GM18498 (cell line): ENCODE results near the gene KCNK3.

ENCODE experiments used
- ATAC-seq: cut with Tn5 transposase; IDR thresholded peaks from one replicate; pipeline ENCODE4 v1.9.1; 2021; ENCODE audit warnings: mild to moderate bottlenecking, moderate library complexity; ENCODE audit not compliant: unreplicated experiment

KCNK3 gene

DNA sequence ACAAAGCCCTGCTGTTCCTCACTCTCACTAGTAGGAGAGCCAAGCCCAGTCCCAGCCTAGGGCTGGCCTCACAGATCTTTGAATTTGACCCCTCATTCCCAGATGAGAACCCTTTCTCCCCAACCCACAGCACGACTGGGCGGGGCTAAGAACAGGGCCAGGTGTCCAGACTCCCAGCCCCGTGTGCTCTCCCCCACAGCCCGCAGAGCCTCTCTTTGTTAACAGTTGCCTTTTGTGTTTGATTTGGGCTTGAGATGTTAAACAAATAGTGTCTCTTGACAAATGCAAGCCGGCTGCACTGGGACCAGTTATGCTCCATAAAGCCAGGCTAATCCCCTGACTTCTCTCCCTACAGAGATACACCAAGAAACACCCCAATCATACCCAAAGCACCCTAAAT is 4.7 kb upstream of the KCNK3 start:
- ATAC-seq: no peak

DNA sequence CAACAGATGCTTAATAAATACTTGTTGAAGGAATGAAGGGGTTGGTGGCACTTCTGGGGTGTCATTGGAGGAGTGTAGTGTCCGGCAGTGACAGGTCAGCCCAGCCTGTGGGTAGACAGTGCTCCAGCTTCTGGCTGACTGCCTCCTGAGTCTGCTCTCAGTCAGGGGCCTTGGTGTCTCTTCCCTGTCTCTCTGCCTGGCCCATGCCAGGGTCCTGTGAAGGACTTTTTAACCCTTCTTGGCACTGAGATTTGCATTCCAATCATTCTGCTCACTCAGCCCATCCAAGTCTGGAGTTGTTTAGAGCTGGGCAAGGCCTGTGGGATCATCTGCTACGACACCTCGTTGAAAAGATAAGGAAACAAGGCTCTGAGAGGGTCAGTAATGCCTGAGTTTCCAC is 1.4 kb upstream of the KCNK3 start:
- no peak for ATAC-seq

DNA sequence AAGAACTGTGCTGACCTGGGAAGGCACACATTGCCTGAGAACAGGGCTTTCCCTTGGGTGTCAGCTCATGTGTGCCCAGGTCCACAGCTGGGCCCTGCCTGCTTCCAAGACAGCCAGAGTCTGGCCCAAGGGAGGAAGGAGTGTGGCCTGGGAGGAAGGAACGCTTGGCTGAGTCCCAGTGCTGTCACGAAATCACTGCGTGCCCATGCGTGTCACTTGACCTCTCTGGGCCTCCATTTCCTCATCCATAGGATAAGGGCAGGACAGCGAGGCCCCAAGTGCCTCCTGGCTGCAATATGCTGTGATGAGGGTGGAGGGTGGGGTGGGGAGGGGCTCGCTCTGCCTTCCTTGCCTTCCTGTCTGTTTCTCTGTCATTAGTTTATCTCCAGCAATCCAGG is 642 bp upstream of the KCNK3 start:
- no peak for ATAC-seq

DNA sequence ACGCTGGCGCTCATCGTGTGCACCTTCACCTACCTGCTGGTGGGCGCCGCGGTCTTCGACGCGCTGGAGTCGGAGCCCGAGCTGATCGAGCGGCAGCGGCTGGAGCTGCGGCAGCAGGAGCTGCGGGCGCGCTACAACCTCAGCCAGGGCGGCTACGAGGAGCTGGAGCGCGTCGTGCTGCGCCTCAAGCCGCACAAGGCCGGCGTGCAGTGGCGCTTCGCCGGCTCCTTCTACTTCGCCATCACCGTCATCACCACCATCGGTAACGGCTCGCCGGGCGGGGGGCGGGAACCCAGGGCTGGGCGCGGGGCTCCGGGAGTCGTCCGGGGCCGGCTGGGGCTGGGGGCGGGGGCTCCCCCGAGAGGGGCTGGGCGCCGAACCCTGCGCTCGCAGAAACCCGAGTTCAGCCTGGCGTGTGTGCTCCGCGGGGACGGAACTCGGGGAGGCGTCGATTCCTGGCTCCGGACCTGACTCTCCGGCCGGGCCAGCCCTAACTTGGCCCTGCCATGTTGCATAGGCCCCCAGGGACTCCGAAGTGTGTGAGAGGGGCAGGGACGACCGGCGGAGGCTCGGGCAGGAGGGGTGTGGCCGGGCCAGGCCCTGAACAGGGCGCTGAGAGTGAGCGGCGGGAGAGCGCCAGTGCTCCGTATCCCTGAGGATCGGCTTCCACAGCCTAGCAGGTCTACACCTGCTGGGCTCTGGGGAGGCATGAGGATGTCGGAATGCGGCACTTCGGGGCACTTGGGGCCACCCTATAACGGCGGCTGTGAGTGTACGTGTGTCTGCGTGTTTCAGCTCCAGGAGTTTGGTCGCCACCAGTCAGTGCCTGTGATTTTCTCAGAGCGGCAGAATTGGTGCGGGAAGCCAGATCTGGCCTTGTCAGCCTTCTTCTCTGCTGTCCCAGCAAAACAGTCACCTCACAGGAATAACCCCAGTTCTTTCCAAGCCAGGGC is 651 bp downstream of the KCNK3 start:
- no peak for ATAC-seq

DNA sequence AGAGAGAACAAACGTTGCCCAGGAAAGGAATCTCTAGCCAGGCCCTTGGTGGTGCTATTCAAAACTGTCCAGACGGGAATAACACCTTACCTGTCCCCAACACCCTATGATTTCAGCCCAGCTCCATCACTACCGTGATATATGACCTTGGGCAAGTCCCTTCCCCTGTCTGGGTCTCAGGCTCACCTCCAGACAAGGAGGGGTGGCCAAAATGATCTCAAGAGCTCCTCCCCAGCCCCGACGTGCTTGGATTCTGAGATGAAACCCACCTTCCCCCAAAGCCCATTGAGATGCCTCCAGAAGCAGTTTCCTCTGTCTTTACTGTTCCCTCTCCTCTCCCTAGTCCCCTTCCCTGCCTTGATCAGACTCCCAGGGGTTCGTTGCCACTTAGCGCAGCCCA is 1.5 kb downstream of the KCNK3 start:
- ATAC-seq: no peak

DNA sequence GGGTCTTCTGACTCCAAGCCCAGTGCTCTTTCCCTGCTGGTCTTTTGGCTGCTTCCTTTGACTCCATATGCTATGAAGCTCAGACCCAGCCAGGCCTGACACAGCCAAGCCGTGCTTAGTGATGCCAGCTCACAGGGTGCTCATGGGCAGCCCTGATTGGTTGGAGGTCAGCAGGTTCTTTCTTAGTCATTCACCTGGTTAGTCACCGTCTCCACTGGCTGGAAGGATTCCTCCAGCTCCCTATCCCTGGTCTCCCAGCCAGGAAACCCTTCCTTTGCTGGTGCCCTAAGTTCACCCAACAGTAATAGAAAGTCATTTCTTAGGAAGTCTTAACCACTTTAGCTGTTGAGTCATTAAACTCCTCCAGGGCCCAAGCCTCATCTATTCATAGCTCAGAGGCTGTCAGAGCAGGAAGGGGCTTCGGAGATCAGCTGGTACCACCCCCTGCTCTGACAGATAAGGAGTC is 3.9 kb downstream of the KCNK3 start:
- ATAC-seq: no peak

DNA sequence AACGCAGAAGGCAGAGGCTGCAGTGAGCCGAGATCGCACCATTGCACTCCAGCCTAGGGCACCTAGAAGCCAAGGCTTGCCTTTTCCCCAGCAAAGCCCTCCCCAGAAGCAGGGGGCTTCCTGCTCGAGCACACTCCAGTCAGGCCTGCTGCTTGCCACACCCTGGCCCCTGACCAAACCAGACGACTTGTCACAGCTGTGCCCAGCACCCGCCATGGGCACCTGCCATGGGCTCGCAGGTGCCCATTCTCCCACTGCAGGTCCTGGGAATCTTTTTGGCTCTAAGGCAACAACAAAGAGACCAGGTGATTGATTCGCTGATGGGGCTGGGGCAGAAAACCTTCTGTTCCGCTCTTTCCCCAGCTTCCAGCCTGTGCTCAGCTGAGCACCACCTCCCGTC is 4.9 kb downstream of the KCNK3 start:
- no peak for ATAC-seq

DNA sequence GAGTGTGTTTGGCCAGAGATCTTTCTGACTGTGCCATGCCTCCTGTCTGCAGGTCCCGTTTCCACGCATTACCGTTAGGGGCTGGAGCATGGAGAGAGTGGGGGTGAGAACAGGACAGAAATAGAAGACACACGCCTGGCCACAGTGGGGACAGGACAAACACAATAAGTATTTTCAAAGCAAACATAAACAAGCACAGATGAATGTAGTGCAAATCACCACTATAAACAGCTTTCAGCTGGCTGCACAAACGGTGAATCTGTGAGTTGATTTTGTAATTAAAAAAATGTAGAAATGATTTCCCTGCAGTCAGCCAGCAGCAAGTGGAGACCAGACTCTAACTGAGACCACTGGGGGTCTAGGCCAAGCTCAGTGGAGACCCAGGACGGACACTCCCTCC is 6.8 kb downstream of the KCNK3 start:
- no peak for ATAC-seq

DNA sequence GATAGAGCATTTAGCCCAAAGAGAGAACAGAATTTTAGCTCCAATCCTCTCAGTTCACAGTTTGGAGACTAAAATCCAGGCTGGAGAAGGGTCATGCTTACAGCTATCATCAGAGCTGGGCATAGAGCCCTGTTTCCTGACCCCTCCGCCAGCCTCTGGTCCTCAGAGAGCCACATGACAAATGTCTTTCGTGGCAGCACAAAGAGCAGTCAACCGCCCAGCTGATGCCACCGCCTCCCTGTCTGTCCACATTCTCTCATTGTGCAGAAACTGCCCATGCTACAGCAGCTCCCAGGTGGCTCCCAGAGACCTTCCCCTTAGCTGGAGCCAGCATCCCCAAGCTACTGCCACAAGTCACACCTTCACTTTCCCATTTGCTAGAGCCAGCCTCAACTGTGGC is 7.6 kb downstream of the KCNK3 start:
- no peak for ATAC-seq

DNA sequence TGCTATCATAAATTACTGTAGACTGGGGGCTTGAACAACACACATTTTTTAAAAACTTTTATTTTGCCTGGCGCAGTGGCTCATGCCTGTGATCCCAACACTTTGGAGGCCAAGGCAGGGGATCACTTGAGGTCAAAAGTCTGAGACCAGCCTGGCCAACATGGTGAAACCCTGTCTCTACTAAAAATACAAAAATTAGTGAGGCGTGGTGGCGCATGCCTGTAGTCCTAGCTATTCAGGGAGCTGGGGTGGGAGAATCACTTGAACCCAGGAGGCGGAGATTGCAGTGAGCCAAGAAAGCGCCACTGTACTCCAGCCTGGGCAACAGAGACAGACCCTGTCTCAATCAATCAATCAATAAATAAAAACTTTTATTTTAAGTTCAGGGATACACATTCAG is 9.1 kb downstream of the KCNK3 start:
- ATAC-seq: no peak

DNA sequence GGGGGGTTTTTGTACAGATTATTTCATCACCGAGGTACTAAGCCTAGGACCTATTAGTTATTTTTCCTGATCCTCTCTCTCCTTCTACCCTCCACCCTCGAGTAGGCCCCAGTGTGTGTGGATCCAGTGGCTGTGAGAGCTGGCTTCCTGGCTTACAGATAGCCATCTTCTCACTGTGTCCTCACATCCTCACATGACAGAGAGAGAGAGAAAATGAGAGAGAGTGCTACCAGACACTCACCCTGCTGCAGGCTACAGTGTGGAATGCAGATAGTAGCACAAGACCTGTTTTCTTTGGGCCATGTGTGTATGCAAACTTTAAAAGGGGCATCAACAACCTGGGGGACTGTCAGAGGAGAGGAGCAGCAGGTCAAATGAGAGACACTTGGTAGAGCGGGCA is 9.5 kb downstream of the KCNK3 start:
- ATAC-seq: no peak

DNA sequence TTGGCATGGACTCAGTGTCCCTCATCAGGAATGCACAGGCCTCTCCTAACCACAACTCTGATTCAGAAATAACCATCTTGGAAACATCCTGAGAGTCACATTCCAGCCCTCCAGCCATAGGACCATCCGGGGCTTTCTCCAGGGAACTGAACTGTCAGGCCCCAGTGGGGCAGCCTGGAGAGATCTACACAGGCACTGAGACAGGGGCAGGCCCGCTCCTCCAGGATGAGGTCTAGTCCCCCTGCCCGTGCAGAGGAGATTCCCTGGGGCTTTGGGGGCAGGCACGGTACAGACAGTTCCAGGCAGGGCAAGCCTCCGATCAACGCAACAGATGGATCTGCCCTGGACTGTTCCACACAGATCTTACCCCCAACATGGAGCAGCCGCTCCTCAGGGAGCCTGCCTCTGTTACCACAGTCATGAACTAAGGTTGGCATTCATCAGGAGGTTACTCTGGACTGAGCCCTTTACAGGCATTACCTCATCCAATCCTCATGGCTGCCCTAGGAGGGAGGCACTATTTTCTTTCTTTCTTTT is 12.0 kb downstream of the KCNK3 start:
- ATAC-seq: no peak

DNA sequence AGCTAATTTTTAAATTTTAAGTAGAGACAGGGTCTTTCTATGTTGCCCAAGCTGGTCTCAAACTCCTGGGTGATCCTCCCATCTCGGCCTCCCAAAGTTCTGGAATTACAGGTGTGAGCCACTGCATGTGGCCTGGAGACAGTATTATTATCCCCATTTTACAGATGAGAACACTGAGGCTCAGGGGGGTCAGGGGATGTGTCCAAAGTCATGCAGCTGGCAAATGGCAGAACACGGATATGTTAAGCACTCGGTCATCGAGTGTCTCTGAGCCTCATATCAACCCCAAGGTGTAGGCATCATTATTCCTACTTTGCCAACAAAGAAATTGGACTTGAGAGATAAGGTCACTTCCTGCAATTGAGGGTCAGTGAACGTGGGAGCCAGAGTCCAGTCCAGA is 12.6 kb downstream of the KCNK3 start:
- ATAC-seq: no peak

DNA sequence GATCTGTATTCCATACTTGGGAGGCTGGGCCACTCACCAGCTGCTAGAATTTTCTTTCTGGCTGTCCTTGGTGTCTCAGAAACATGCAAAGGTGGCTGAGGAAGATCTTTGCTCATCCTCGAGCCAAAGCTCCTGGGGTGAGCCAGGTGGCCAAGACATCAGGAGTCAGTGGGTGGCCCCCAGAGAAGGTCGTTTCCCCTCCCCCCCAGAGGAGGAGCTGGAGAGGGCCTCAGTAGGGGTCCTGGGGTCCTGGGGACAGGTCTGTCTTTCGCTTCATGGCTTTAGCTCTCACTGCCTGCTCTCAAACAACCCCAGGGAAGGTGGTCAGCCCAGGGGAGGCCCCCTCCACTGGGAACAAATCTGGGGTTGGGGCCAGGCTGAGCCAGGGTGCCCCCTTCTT is 13.6 kb downstream of the KCNK3 start:
- ATAC-seq: no peak

DNA sequence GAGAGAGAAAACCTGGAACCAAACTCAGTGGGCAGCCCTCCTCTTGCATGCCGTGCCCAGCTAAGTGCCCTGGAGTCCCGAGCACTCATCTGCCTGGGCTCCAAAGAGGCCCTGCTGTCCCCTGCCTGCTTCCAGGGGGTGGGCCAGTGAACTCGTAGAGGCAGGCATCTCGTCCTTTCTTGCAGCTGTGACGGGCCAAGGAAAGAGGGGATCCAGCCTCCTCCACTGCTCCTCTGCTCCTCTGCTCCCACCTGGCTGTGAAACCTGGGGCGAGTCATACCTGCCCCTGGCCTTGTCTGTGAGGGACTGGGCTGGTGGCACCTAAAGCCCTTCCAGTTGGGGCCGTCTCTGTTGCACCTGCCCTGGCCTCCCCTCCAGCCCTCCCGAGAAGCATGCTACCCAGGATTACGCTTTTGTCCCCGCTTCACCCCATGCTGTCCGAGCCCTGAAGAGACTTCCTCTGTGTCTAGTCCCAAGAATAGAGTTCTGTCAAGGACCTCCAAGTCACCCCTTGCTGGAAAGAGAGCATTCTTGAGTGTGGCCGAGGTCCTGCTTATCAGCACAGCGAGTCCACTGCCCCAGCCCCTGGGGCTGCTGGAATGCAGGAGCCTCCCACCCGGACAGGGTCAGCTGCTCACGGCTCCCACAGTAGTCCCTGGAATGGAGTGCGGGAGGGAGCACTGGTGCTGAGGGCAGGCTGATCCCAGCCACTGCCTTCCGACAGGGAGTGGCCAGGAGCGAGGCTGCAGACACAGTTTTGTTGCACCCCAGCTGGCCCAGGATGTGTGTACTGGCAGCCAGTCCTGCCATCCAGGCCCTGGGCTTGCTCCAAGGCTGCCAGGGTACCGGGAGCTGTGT is 14.3 kb downstream of the KCNK3 start:
- no peak for ATAC-seq

DNA sequence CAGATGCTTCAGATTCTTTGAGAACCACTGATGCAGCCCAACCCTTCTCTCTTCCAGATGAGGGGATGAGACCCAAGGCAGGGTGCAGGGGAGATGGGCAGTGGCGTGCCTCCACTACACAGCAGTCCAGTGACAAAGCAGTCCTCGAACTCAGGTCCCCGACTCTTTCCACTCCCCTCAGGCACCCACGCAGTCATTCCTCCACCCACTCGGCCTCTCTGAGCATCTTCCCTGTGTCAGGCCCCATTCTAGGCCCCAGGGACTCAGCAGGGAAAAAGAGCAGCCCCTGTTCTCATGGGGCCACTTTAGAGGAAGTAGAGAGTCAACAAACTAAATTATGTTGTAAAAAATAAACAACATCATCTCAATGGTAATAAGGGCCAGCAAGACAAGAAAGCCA is 15.2 kb downstream of the KCNK3 start:
- no peak for ATAC-seq

DNA sequence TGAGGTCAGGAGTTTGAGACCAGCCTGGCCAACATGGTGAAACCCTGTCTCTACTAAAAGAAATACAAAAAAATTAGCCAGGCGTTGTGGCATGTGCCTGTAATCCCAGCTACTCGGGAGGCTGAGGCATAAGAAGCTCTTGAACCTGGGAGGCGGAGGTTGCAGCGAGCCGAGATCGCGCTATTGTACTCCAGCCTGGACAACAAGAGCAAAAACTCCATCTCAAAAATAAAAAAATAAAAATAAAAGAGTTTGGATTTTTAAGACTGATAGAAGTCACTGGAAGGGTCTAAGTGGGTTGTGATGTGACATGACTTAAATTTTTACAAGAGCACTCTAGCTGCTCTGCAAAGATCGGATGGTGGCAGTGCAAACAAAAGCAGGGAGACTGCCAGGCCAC is 15.9 kb downstream of the KCNK3 start:
- ATAC-seq: no peak

DNA sequence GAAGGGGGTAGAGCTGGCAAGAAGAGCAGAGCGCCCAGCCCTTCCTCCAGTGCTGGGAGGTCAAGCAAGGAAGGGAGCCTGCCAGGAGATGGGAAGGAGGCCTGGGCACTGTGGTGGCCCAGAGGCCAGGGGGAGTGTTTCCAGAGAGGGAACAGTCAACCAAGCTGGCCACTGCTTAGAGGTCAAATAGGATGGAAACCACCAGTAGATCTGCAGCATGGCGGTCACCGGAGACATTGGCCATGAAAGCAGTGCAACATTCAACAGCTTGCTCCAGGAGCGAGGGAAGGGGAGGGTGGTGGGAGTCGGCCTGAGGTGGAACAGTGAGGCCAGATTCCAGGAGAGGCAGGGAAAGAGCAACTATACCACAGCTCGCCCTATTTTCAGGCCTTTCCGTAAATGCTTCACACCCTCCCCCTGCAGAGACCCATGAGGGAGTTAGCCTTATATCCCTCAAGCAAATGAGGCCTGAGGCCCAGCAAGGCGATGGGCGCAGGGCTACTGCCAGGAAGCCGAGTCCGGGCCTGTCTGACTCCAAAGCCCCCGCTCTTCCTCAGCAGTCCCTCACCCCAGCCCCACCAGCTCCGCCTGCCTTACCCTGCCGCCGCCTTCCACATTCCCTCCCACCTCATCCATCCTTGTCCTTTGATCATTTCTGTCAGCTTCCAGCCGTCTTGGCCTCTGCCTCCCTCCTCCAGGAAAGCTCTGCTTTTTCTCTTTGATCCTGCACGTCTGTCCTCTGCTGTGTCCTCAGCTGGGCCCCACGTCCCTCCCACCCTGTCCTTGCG is 17.0 kb downstream of the KCNK3 start:
- ATAC-seq: no peak

DNA sequence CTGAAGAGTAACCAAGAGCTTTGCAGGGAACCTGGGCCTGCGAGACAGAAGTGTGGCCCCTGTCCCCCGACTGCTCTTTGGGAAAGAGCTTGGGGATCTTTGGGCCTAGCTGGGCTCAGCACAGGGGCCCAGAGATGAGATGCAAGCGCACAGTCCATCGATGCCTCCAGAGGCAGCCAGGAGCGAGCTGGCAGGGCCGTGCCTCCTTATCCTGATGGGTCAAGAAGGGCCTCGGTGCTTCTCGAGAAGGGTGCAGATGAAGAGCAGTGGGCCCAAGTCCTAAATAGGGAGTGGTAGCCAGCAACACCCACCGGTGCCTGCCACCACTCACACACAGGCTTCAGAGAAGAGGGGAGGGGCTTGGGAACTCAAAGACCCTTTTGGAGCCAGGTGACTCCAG is 17.6 kb downstream of the KCNK3 start:
- no peak for ATAC-seq

DNA sequence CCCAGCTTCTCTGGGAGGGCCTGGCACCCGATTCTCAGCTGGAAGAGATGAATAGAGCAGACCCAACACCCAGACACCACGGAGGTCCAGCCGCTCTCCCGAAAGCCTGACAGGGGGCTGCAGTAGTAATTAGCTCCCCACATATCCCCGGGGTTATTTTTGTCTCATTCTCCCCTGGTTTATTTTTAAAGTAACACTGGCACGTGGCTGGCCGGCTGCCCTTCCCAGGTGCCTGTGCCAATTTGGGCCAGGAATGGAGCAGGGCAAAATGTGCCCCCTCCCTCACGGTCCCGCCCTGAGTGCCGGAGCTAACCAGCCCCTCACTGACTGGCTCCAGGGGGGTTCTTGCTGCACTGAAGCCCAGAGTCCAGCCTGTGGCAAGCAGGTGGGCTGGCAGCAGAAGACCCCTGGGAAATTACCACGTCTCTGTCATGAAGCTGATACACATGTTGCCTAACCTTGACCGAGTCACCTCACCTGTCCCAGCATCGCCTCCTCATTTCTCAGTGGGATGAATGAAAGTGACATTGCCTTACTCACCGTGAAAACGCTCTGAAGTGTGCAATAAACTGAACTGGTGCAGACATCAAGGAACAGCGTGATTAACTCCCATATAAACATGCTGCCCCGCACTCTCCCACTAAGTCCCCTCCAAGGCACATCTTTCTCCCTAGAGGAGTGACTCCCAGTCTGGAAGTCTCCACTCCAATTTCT is 18.4 kb downstream of the KCNK3 start:
- ATAC-seq: no peak
